ENCODE data around the gene GRIK1.

GRIK1 gene

GRCh38 chr21:29949991-29950390 lies 10.2 kb upstream of the GRIK1 start:
- no peaks in the 10 kb centered on the region for H3K27me3 ChIP-seq (ENCODE audit: control insufficient read depth, insufficient read depth, low read length)
- H3K4me1 ChIP-seq (ENCODE audit: control insufficient read depth, low read depth, low read length) = peaks cover 5% of the 10 kb centered on the region
- H3K27ac ChIP-seq (ENCODE audit: low read length) = no peak overlapping the region
- H3K36me3 ChIP-seq (ENCODE audit: control insufficient read depth, low read depth, low read length) = no peaks in the 10 kb centered on the region
- no peaks in the 10 kb centered on the region for H3K9me3 ChIP-seq (ENCODE audit: control insufficient read depth, low read depth, low read length)
- no peak overlapping the region for H3K9ac ChIP-seq (ENCODE audit: low read length)
- no peak overlapping the region for H3K4me3 ChIP-seq (ENCODE audit: low read length)

GRCh38 chr21:29947119-29947518 lies 7.3 kb upstream of the GRIK1 start:
- Histone ChIP-seq H3K27ac (ENCODE audit: low read length) (no peak overlapping the region), H3K27me3 (ENCODE audit: control insufficient read depth, insufficient read depth, low read length) (peaks cover 3% of the 10 kb centered on the region), H3K4me1 (ENCODE audit: control insufficient read depth, low read depth, low read length) (no peaks in the 10 kb centered on the region), H3K4me3 (ENCODE audit: low read length) (no peak overlapping the region), H3K36me3 (ENCODE audit: control insufficient read depth, low read depth, low read length) (no peaks in the 10 kb centered on the region), H3K9ac (ENCODE audit: low read length) (no peak overlapping the region), H3K9me3 (ENCODE audit: control insufficient read depth, low read depth, low read length) (no peaks in the 10 kb centered on the region)

DNA sequence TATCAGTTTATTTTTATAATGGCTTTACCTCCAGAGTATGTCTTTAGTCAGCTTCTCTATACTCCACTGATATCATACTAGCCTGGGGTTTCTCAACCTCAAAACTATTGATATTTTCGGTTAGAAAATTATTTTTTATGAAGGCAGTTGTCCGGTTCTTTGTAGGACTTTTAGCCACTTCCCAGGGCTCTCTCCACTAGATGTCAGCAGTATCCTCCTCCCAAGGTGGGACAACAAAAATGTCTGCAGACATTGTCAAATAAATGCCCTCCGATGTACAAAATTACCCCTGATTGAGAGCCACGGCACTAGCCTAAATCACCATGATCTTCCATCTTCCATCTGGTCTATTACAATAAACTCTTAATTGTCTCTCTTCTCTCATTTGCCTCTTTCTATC lies 4.1 kb upstream of the GRIK1 start:
- no peak overlapping the region for H3K4me3 ChIP-seq (ENCODE audit: low read length)
- H3K4me1 ChIP-seq (ENCODE audit: control insufficient read depth, low read depth, low read length) = no peaks in the 10 kb centered on the region
- H3K27me3 ChIP-seq (ENCODE audit: control insufficient read depth, insufficient read depth, low read length) = peaks cover 35% of the 10 kb centered on the region

GRCh38 chr21:29942034-29942433 lies 2.2 kb upstream of the GRIK1 start:
- Histone ChIP-seq H3K4me3 (ENCODE audit: low read length) (no peak overlapping the region), H3K4me1 (ENCODE audit: control insufficient read depth, low read depth, low read length) (no peaks in the 10 kb centered on the region), H3K27me3 (ENCODE audit: control insufficient read depth, insufficient read depth, low read length) (peaks cover 54% of the 10 kb centered on the region)

More for the DNA sequence above, 4.1 kb upstream of the GRIK1 start:
- Histone ChIP-seq H3K27ac (ENCODE audit: low read length) (no peak overlapping the region), H3K36me3 (ENCODE audit: control insufficient read depth, low read depth, low read length) (no peaks in the 10 kb centered on the region), H3K9me3 (ENCODE audit: control insufficient read depth, low read depth, low read length) (no peaks in the 10 kb centered on the region), H3K9ac (ENCODE audit: low read length) (no peak overlapping the region)

DNA sequence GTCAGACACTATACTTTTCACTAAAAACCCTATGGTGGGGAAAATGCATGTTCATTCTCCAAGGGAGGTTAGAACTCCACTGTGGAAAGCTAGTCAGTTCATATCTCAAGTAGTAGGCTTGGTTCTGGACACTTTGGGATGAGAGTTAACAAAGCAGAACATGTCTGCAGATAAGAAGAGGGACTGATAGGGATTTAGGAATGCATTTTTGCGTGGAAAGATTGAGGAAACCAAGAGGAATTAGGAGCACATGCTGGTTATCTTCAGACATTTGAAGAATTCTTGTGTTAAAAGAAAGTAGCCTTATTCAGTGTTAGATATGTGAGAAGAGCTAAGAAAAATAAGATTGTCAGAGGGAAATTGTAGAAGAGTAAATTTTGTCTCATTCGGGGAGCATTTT lies 1.2 kb upstream of the GRIK1 start:
- no peaks in the 10 kb centered on the region for H3K4me1 ChIP-seq (ENCODE audit: control insufficient read depth, low read depth, low read length)
- H3K27ac ChIP-seq (ENCODE audit: low read length) = no peak overlapping the region
- no peak overlapping the region for H3K9ac ChIP-seq (ENCODE audit: low read length)
- H3K4me3 ChIP-seq (ENCODE audit: low read length) = no peak overlapping the region
- no peaks in the 10 kb centered on the region for H3K9me3 ChIP-seq (ENCODE audit: control insufficient read depth, low read depth, low read length)
- peaks cover 57% of the 10 kb centered on the region for H3K27me3 ChIP-seq (ENCODE audit: control insufficient read depth, insufficient read depth, low read length)
- no peaks in the 10 kb centered on the region for H3K36me3 ChIP-seq (ENCODE audit: control insufficient read depth, low read depth, low read length)

More at GRCh38 chr21:29942034-29942433, 2.2 kb upstream of the GRIK1 start:
- H3K27ac ChIP-seq (ENCODE audit: low read length) = no peak overlapping the region
- no peak overlapping the region for H3K9ac ChIP-seq (ENCODE audit: low read length)
- no peaks in the 10 kb centered on the region for H3K36me3 ChIP-seq (ENCODE audit: control insufficient read depth, low read depth, low read length)
- no peaks in the 10 kb centered on the region for H3K9me3 ChIP-seq (ENCODE audit: control insufficient read depth, low read depth, low read length)

DNA sequence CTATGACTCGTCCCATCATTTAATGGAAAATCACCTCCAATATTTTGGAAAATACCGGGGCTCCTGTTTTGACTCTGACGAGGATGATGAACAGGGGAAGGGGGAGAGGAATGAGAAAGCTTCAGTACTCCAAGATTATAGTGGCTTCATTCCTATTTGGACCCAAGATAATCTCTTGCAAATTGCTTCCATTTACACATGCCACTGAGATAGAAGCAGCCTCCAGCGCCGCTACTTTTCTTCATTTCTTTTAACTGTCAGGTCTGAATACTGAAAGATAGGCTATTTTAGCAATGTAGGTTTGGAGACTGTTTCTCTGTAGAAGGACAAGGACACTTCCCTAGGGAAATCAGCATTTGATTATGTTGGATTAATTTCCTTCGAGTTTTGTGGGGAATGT lies 565 bp upstream of the GRIK1 start:
- no peak overlapping the region for H3K27ac ChIP-seq (ENCODE audit: low read length)
- peaks cover 57% of the 10 kb centered on the region for H3K27me3 ChIP-seq (ENCODE audit: control insufficient read depth, insufficient read depth, low read length)
- no peaks in the 10 kb centered on the region for H3K4me1 ChIP-seq (ENCODE audit: control insufficient read depth, low read depth, low read length)
- peak overlapping the region; percentile 90 for H3K4me3 ChIP-seq (ENCODE audit: low read length)
- no peak overlapping the region for H3K9ac ChIP-seq (ENCODE audit: low read length)
- no peaks in the 10 kb centered on the region for H3K36me3 ChIP-seq (ENCODE audit: control insufficient read depth, low read depth, low read length)
- no peaks in the 10 kb centered on the region for H3K9me3 ChIP-seq (ENCODE audit: control insufficient read depth, low read depth, low read length)

DNA sequence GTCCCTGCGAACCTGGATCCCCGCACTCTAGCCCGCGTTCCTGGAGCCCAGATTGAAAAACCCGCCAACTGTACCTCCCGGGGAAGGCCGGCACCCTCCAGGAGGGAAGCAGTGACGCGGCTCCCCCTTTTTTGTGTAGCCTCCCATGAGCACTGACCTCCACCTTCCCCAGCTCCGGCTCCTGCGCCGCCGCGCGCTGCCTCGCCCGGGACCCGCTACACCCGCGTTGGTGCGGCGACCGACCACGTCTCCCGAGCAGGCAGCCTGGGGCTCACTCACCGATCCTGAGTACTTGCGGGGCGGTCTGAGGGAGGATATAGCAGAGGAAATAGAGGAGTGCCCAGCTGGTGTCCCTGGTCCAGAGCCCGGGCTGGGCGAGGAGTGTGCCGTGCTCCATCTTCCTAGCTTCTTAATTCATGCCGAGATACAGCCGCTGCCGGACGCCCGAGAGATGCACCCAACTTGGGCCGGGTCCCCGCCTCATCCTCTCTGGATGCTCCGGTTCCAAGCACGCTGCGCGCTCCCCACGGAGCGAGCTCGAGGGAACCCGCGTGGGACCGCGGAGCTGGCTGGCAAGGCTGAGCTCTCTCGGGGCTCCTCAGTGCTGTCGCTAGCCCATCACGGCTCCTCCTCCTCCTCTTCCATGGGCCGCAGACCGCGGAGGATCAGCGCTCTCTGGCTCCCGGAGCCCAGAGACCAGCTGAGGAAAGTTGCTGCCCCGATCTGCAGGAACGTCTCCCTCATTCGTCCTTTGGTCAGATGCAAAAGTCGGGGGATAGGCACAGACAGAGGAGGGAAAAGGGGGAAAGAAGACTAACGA lies 482 bp downstream of the GRIK1 start:
- Histone ChIP-seq H3K9ac (ENCODE audit: low read length) (no peak overlapping the region), H3K27me3 (ENCODE audit: control insufficient read depth, insufficient read depth, low read length) (peaks cover 57% of the 10 kb centered on the region), H3K4me1 (ENCODE audit: control insufficient read depth, low read depth, low read length) (no peaks in the 10 kb centered on the region), H3K36me3 (ENCODE audit: control insufficient read depth, low read depth, low read length) (no peaks in the 10 kb centered on the region), H3K27ac (ENCODE audit: low read length) (no peak overlapping the region), H3K4me3 (ENCODE audit: low read length) (peak overlapping the region; percentile 90), H3K9me3 (ENCODE audit: control insufficient read depth, low read depth, low read length) (no peaks in the 10 kb centered on the region)

- Histone ChIP-seq H3K36me3 (ENCODE audit: control insufficient read depth, low read depth, low read length) (no peaks in the 10 kb centered on the region), H3K9me3 (ENCODE audit: control insufficient read depth, low read depth, low read length) (no peaks in the 10 kb centered on the region), H3K27ac (ENCODE audit: low read length) (no peak overlapping the region), H3K27me3 (ENCODE audit: control insufficient read depth, insufficient read depth, low read length) (peaks cover 57% of the 10 kb centered on the region), H3K4me1 (ENCODE audit: control insufficient read depth, low read depth, low read length) (no peaks in the 10 kb centered on the region), H3K4me3 (ENCODE audit: low read length) (peak overlapping the region; percentile 90), H3K9ac (ENCODE audit: low read length) (no peak overlapping the region)
These were observed 1.1 kb downstream of the GRIK1 start for GRCh38 chr21:29938776-29939103.

DNA sequence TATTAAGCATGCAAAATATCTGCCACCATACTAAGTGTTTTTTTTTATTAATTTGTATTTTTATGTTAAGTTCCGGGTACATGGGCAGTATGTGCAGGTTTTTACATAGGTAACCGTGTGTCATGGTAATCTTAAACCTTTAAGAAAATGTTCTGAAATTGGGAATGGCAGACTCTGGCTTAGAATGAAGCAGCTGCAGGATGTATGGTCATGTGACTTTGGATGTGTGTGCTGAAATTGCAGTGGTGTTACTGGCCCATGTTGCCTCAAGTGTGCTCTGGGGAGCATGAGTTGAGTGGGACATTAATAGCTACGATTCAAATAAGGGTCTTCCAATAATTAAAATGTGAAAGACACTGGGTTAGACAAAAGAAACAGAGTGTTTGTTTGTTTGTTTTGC lies 6.7 kb downstream of the GRIK1 start:
- no peak overlapping the region for H3K27ac ChIP-seq (ENCODE audit: low read length)
- H3K9me3 ChIP-seq (ENCODE audit: control insufficient read depth, low read depth, low read length) = no peaks in the 10 kb centered on the region
- H3K27me3 ChIP-seq (ENCODE audit: control insufficient read depth, insufficient read depth, low read length) = peaks cover 14% of the 10 kb centered on the region
- no peak overlapping the region for H3K9ac ChIP-seq (ENCODE audit: low read length)
- no peak overlapping the region for H3K4me3 ChIP-seq (ENCODE audit: low read length)
- peaks cover 6% of the 10 kb centered on the region for H3K4me1 ChIP-seq (ENCODE audit: control insufficient read depth, low read depth, low read length)
- H3K36me3 ChIP-seq (ENCODE audit: control insufficient read depth, low read depth, low read length) = no peaks in the 10 kb centered on the region

DNA sequence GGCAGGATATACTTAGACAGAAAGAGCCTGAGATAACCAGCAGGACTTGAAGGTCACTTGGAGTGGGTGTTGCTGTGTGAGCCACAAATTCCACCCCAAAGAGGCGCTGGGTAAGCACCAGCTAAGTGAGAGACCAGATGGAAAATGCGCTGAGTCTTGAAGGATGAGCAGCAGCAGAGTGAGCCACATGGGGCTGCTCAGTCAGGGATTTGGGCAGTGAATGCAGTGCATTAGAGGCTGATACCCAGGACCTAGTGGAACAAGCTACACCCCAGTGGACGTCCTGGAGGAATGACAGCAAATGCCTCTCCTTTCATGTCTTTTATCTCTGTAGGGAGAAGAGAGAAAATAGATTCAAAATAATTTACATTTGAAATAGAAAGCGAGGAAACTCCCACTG lies 11.3 kb downstream of the GRIK1 start:
- Histone ChIP-seq H3K27ac (ENCODE audit: low read length) (no peak overlapping the region), H3K9ac (ENCODE audit: low read length) (no peak overlapping the region), H3K4me1 (ENCODE audit: control insufficient read depth, low read depth, low read length) (peaks cover 7% of the 10 kb centered on the region), H3K4me3 (ENCODE audit: low read length) (no peak overlapping the region), H3K27me3 (ENCODE audit: control insufficient read depth, insufficient read depth, low read length) (no peaks in the 10 kb centered on the region), H3K9me3 (ENCODE audit: control insufficient read depth, low read depth, low read length) (no peaks in the 10 kb centered on the region), H3K36me3 (ENCODE audit: control insufficient read depth, low read depth, low read length) (no peaks in the 10 kb centered on the region)

GRCh38 chr21:29920938-29921337 lies 18.9 kb downstream of the GRIK1 start:
- H3K27me3 ChIP-seq (ENCODE audit: control insufficient read depth, insufficient read depth, low read length) = no peaks in the 10 kb centered on the region
- H3K27ac ChIP-seq (ENCODE audit: low read length) = no peak overlapping the region
- no peaks in the 10 kb centered on the region for H3K36me3 ChIP-seq (ENCODE audit: control insufficient read depth, low read depth, low read length)
- H3K4me1 ChIP-seq (ENCODE audit: control insufficient read depth, low read depth, low read length) = peaks cover 17% of the 10 kb centered on the region
- H3K9ac ChIP-seq (ENCODE audit: low read length) = no peak overlapping the region
- no peaks in the 10 kb centered on the region for H3K9me3 ChIP-seq (ENCODE audit: control insufficient read depth, low read depth, low read length)
- H3K4me3 ChIP-seq (ENCODE audit: low read length) = no peak overlapping the region

GRCh38 chr21:29914326-29914725 lies 25.5 kb downstream of the GRIK1 start:
- Histone ChIP-seq H3K4me3 (ENCODE audit: low read length) (no peak overlapping the region), H3K27ac (ENCODE audit: low read length) (no peak overlapping the region), H3K4me1 (ENCODE audit: control insufficient read depth, low read depth, low read length) (peaks cover 17% of the 10 kb centered on the region), H3K9ac (ENCODE audit: low read length) (no peak overlapping the region), H3K27me3 (ENCODE audit: control insufficient read depth, insufficient read depth, low read length) (no peaks in the 10 kb centered on the region), H3K9me3 (ENCODE audit: control insufficient read depth, low read depth, low read length) (peaks cover 5% of the 10 kb centered on the region), H3K36me3 (ENCODE audit: control insufficient read depth, low read depth, low read length) (no peaks in the 10 kb centered on the region)
